ENCODE results near the gene YIPF2. TPM values are rescaled to one million over a fixed set of nuclear protein-coding genes. Genes with fewer than 3 reads are reported as not detected.

The YIPF2 gene
- total RNA-seq, 4 donors from 2014 or later: 40.5 to 100 (median 71.0) TPM

GRCh38 chr19:10908380-10908960, 20.0 kb downstream of the YIPF2 start:
- TF ChIP-seq CTCF (IDR thresholded peaks at IDR 0.05) (no peak), POLR2A (IDR thresholded peaks at IDR 0.05) (no peak)
- no peaks in the 10 kb centered on the region for H3K9me3 ChIP-seq
- H3K4me1 ChIP-seq: no peaks in the 10 kb centered on the region
- H3K36me3 ChIP-seq: no peaks in the 10 kb centered on the region
- no peak for DNase-seq
- no peak overlapping the region for H3K4me3 ChIP-seq
- intact Hi-C loops (cut with DNase I; ENCODE audit: low total_unique reads): no loop called here
- no peaks in the 10 kb centered on the region for H3K27me3 ChIP-seq
- H3K27ac ChIP-seq: no peak overlapping the region

DNA sequence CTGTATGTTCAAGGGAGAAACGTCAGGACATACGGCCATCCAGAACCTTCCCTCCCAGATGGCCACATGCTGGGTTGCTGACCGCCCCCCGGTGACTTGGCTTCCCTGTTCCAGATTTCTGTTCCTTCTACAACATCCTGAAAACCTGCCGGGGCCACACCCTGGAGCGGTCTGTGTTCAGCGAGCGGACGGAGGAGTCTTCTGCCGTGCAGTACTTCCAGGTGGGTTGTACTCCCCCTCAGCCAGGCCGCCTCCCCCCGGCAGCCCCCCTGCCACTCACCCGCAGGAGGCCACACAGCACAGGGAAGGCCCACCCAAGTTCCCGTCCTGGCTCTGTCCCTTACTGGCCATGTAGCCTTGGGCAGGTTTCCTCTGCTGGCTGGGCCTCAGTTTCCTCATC, 20.5 kb downstream of the YIPF2 start:
- Histone ChIP-seq H3K36me3 (no peaks in the 10 kb centered on the region), H3K9me3 (no peaks in the 10 kb centered on the region), H3K4me3 (no peak overlapping the region), H3K27me3 (no peaks in the 10 kb centered on the region), H3K4me1 (no peaks in the 10 kb centered on the region), H3K27ac (no peak overlapping the region)
- intact Hi-C loops (cut with DNase I; ENCODE audit: low total_unique reads): no loop called here
- TF ChIP-seq POLR2A (IDR thresholded peaks at IDR 0.05): no peak
- no peak for TF ChIP-seq CTCF (IDR thresholded peaks at IDR 0.05)
- DNase-seq: no peak

DNA sequence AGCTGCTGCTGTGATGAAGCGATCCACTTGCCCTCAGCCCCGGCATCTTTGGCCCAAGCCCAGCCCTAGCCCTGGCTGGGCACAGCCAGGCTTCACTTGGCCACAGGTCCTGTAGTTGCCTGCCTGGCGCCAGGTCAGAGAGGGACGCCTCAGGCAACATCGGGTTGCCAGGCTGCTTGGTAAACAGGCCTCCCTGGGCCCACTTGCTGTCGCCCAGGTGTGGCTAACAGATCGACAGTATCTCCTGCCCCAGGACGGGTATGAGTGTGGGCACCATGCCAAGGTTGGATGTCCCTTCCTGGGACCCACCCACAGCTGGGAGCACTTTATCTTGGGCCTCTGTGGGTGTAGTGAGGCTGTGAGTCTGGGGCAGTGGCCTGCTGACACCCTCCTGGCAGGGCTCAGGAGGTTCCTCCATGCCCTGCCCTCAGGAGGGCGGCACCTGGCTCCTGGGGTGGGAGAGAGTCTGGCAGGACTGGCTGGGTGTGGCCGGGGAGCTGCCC, 29.2 kb downstream of the YIPF2 start:
- DNase-seq: no peak
- intact Hi-C loops (cut with DNase I; ENCODE audit: low total_unique reads): no loop called here
- no peaks in the 10 kb centered on the region for H3K36me3 ChIP-seq
- H3K4me3 ChIP-seq: no peak overlapping the region
- H3K27me3 ChIP-seq: no peaks in the 10 kb centered on the region
- no peaks in the 10 kb centered on the region for H3K9me3 ChIP-seq
- no peak for TF ChIP-seq CTCF (IDR thresholded peaks at IDR 0.05)
- H3K4me1 ChIP-seq: no peaks in the 10 kb centered on the region
- no peak overlapping the region for H3K27ac ChIP-seq

GRCh38 chr19:10898633-10899032, 29.8 kb downstream of the YIPF2 start:
- no peak overlapping the region for H3K27ac ChIP-seq
- no peaks in the 10 kb centered on the region for H3K27me3 ChIP-seq
- no peak overlapping the region for H3K4me3 ChIP-seq
- DNase-seq: no peak
- no peaks in the 10 kb centered on the region for H3K9me3 ChIP-seq
- intact Hi-C loops (cut with DNase I; ENCODE audit: low total_unique reads): no loop called here
- H3K36me3 ChIP-seq: no peaks in the 10 kb centered on the region
- H3K4me1 ChIP-seq: no peaks in the 10 kb centered on the region
- no peak for TF ChIP-seq POLR2A (IDR thresholded peaks at IDR 0.05)
- no peak for TF ChIP-seq CTCF (IDR thresholded peaks at IDR 0.05)

- intact Hi-C loops (cut with DNase I; ENCODE audit: low total_unique reads): no loop called here
- no peak for DNase-seq
- H3K27ac ChIP-seq: no peak overlapping the region
- H3K36me3 ChIP-seq: no peaks in the 10 kb centered on the region
- H3K4me1 ChIP-seq: no peaks in the 10 kb centered on the region
- no peak overlapping the region for H3K4me3 ChIP-seq
- H3K27me3 ChIP-seq: no peaks in the 10 kb centered on the region
- H3K9me3 ChIP-seq: no peaks in the 10 kb centered on the region
- TF ChIP-seq POLR2A (IDR thresholded peaks at IDR 0.05) (no peak), CTCF (IDR thresholded peaks at IDR 0.05) (no peak)
These were observed 31.4 kb downstream of the YIPF2 start for GRCh38 chr19:10896851-10897526.
